Adipocyte (in vitro differentiated cells): ENCODE measurements around the gene MAP3K8.

Experiments used
- DNase-seq: peaks from one replicate; pipeline ENCODE4 v3.0.0-alpha.2; 2015; ENCODE audit warnings: low read depth
- H3K27me3 ChIP-seq: replicated peaks from 2 replicates; pipeline ENCODE4 v1.7.0; 2013; ENCODE audit warnings: mild to moderate bottlenecking, low read length, moderate library complexity; ENCODE audit not compliant: control insufficient read depth, insufficient read depth
- H3K36me3 ChIP-seq: 2 replicates; pipeline ENCODE4 v1.7.0; 2013; ENCODE audit warnings: low read length, mild to moderate bottlenecking, moderate library complexity; ENCODE audit not compliant: control insufficient read depth, insufficient read depth, severe bottlenecking
- H3K4me1 ChIP-seq: 2 replicates; pipeline ENCODE4 v1.7.0; 2013; ENCODE audit warnings: mild to moderate bottlenecking, low read length, moderate library complexity; ENCODE audit not compliant: control insufficient read depth, insufficient read depth
- H3K4me3 ChIP-seq: 2 replicates; pipeline ENCODE4 v1.7.0; 2013; ENCODE audit warnings: mild to moderate bottlenecking, low read length, moderate library complexity
- H3K9ac ChIP-seq: 2 replicates; pipeline ENCODE4 v1.7.0; 2013; ENCODE audit warnings: mild to moderate bottlenecking, low read length, moderate library complexity
- H3K9me3 ChIP-seq: 2 replicates; pipeline ENCODE4 v1.7.0; 2013; ENCODE audit warnings: mild to moderate bottlenecking, low read length, moderate library complexity; ENCODE audit not compliant: control insufficient read depth

The MAP3K8 gene

GRCh38 chr10:30493609-30494530 is 59.9 kb downstream of the MAP3K8 start:
- Histone ChIP-seq H3K36me3 (no peaks in the 10 kb centered on the region), H3K27me3 (no peaks in the 10 kb centered on the region), H3K9ac (no peak overlapping the region), H3K4me3 (peak overlapping the region; percentile 34), H3K4me1 (peaks cover 35% of the 10 kb centered on the region), H3K9me3 (peaks cover 3% of the 10 kb centered on the region)
- DNase-seq, result peak; percentile 35

- no peak overlapping the region for H3K9ac ChIP-seq
- H3K4me3 ChIP-seq, result no peak overlapping the region
- no peak for DNase-seq
- H3K4me1 ChIP-seq, result peaks cover 35% of the 10 kb centered on the region
- H3K36me3 ChIP-seq, result no peaks in the 10 kb centered on the region
- peaks cover 3% of the 10 kb centered on the region for H3K9me3 ChIP-seq
- no peaks in the 10 kb centered on the region for H3K27me3 ChIP-seq
Observed at GRCh38 chr10:30494558-30494957, 60.6 kb downstream of the MAP3K8 start.

GRCh38 chr10:30495687-30496086 is 61.7 kb downstream of the MAP3K8 start:
- H3K4me3 ChIP-seq, result no peak overlapping the region
- no peaks in the 10 kb centered on the region for H3K27me3 ChIP-seq
- peak; percentile 10 for DNase-seq
- no peaks in the 10 kb centered on the region for H3K36me3 ChIP-seq
- peaks cover 31% of the 10 kb centered on the region for H3K4me1 ChIP-seq
- H3K9me3 ChIP-seq, result peaks cover 3% of the 10 kb centered on the region
- no peak overlapping the region for H3K9ac ChIP-seq

- Histone ChIP-seq H3K36me3 (no peaks in the 10 kb centered on the region), H3K4me3 (no peak overlapping the region), H3K27me3 (no peaks in the 10 kb centered on the region), H3K9ac (no peak overlapping the region), H3K4me1 (no peaks in the 10 kb centered on the region), H3K9me3 (no peaks in the 10 kb centered on the region)
- DNase-seq, result no peak
Observed at GRCh38 chr10:30499816-30500215, 65.8 kb downstream of the MAP3K8 start.

GRCh38 chr10:30500534-30500933 is 66.5 kb downstream of the MAP3K8 start:
- H3K36me3 ChIP-seq, result no peaks in the 10 kb centered on the region
- no peaks in the 10 kb centered on the region for H3K4me1 ChIP-seq
- no peak for DNase-seq
- no peaks in the 10 kb centered on the region for H3K27me3 ChIP-seq
- H3K9me3 ChIP-seq, result no peaks in the 10 kb centered on the region
- no peak overlapping the region for H3K9ac ChIP-seq
- H3K4me3 ChIP-seq, result no peak overlapping the region

GRCh38 chr10:30500963-30501504 is 67.0 kb downstream of the MAP3K8 start:
- no peak for DNase-seq
- Histone ChIP-seq H3K4me1 (no peaks in the 10 kb centered on the region), H3K36me3 (no peaks in the 10 kb centered on the region), H3K27me3 (no peaks in the 10 kb centered on the region), H3K9me3 (no peaks in the 10 kb centered on the region), H3K4me3 (no peak overlapping the region), H3K9ac (no peak overlapping the region)

- H3K9me3 ChIP-seq, result no peaks in the 10 kb centered on the region
- no peaks in the 10 kb centered on the region for H3K27me3 ChIP-seq
- H3K4me1 ChIP-seq, result no peaks in the 10 kb centered on the region
- H3K9ac ChIP-seq, result no peak overlapping the region
- no peak overlapping the region for H3K4me3 ChIP-seq
- no peaks in the 10 kb centered on the region for H3K36me3 ChIP-seq
- peak; percentile 68 for DNase-seq
Observed at GRCh38 chr10:30502266-30503060, 68.5 kb downstream of the MAP3K8 start.

- H3K27me3 ChIP-seq, result no peaks in the 10 kb centered on the region
Observed at GRCh38 chr10:30503700-30504266, 69.8 kb downstream of the MAP3K8 start.

GRCh38 chr10:30505543-30506298 is 71.7 kb downstream of the MAP3K8 start:
- H3K4me3 ChIP-seq, result no peak overlapping the region
- DNase-seq, result no peak
- no peaks in the 10 kb centered on the region for H3K36me3 ChIP-seq
- H3K9me3 ChIP-seq, result no peaks in the 10 kb centered on the region
- peaks cover 13% of the 10 kb centered on the region for H3K4me1 ChIP-seq
- H3K9ac ChIP-seq, result no peak overlapping the region
- H3K27me3 ChIP-seq, result no peaks in the 10 kb centered on the region

More at GRCh38 chr10:30503700-30504266, 69.8 kb downstream of the MAP3K8 start:
- H3K9ac ChIP-seq, result no peak overlapping the region
- H3K4me1 ChIP-seq, result no peaks in the 10 kb centered on the region
- no peak for DNase-seq
- no peak overlapping the region for H3K4me3 ChIP-seq
- H3K36me3 ChIP-seq, result no peaks in the 10 kb centered on the region
- H3K9me3 ChIP-seq, result no peaks in the 10 kb centered on the region

- Histone ChIP-seq H3K9me3 (no peaks in the 10 kb centered on the region), H3K36me3 (no peaks in the 10 kb centered on the region), H3K4me1 (peaks cover 21% of the 10 kb centered on the region), H3K4me3 (no peak overlapping the region), H3K27me3 (no peaks in the 10 kb centered on the region), H3K9ac (no peak overlapping the region)
- no peak for DNase-seq
Observed at GRCh38 chr10:30509508-30509907, 75.5 kb downstream of the MAP3K8 start.
